H9 (cell line): ENCODE results near the gene RBPJ. TPM values are rescaled to one million over a fixed set of nuclear protein-coding genes. Genes with fewer than 3 reads are reported as not detected.

Source experiments
- DNase-seq: peaks from one replicate; pipeline ENCODE4 v3.0.0-alpha.2; 2017
- H2AFZ ChIP-seq: one replicate; pipeline ENCODE4 v1.6.1; 2013; ENCODE audit warnings: mild to moderate bottlenecking, low read length, control low read depth, moderate library complexity
- H2AK5ac ChIP-seq: 2 replicates; pipeline ENCODE4 v1.6.1; 2013; ENCODE audit warnings: low read length, control low read depth, mixed read lengths; ENCODE audit not compliant: insufficient read length
- H2BK120ac ChIP-seq: one replicate; pipeline ENCODE4 v1.6.1; 2013; ENCODE audit warnings: low read depth, mild to moderate bottlenecking, low read length, control low read depth, inconsistent platforms; ENCODE audit not compliant: poor library complexity, severe bottlenecking
- H2BK12ac ChIP-seq: 2 replicates; pipeline ENCODE4 v1.6.1; 2013; ENCODE audit warnings: low read length, control low read depth, mixed read lengths, low read depth; ENCODE audit not compliant: insufficient read length
- H2BK15ac ChIP-seq: 2 replicates; pipeline ENCODE4 v1.6.1; 2013; ENCODE audit warnings: low read depth, low read length, control low read depth
- H2BK20ac ChIP-seq: one replicate; pipeline ENCODE4 v1.6.1; 2013; ENCODE audit warnings: low read depth, mild to moderate bottlenecking, low read length, control low read depth, inconsistent platforms; ENCODE audit not compliant: poor library complexity, severe bottlenecking
- H2BK5ac ChIP-seq: 2 replicates; pipeline ENCODE4 v1.6.1; 2013; ENCODE audit warnings: low read length, control low read depth, mixed read lengths; ENCODE audit not compliant: insufficient read length
- H3K14ac ChIP-seq: 2 replicates; pipeline ENCODE4 v1.6.1; 2013; ENCODE audit warnings: low read length, control low read depth; ENCODE audit not compliant: insufficient read depth
- H3K18ac ChIP-seq: 2 replicates; pipeline ENCODE4 v1.6.1; 2013; ENCODE audit warnings: low read depth, mild to moderate bottlenecking, mixed read lengths, low read length, control low read depth; ENCODE audit not compliant: insufficient read length
- H3K23ac ChIP-seq: 2 replicates; pipeline ENCODE4 v1.6.1; 2013; ENCODE audit warnings: low read length, control low read depth, mixed read lengths, low read depth; ENCODE audit not compliant: insufficient read length
- H3K23me2 ChIP-seq: 2 replicates; pipeline ENCODE4 v1.6.1; 2013; ENCODE audit warnings: low read depth, mild to moderate bottlenecking, mixed read lengths, low read length, control low read depth; ENCODE audit not compliant: insufficient read length, poor library complexity, severe bottlenecking
- H3K27ac ChIP-seq: 2 replicates; pipeline ENCODE4 v1.5.1; 2013; ENCODE audit warnings: low read length, control low read depth, mixed read lengths, low read depth; ENCODE audit not compliant: insufficient read length
- H3K27me3 ChIP-seq: 2 replicates; pipeline ENCODE4 v1.6.1; 2013; ENCODE audit warnings: low read length, control low read depth, inconsistent platforms; ENCODE audit not compliant: insufficient read depth
- H3K4ac ChIP-seq: 2 replicates; pipeline ENCODE4 v1.6.1; 2013; ENCODE audit warnings: low read depth, mild to moderate bottlenecking, control low read depth, inconsistent platforms, low read length, moderate library complexity
- H3K4me1 ChIP-seq: 2 replicates; pipeline ENCODE4 v1.6.1; 2013; ENCODE audit warnings: low read length, control low read depth, inconsistent platforms; ENCODE audit not compliant: insufficient read depth
- H3K4me2 ChIP-seq: 2 replicates; pipeline ENCODE4 v1.6.1; 2013; ENCODE audit warnings: low read length, control low read depth, mixed read lengths; ENCODE audit not compliant: insufficient read length, insufficient read depth
- H3K56ac ChIP-seq: 2 replicates; pipeline ENCODE4 v1.6.1; 2013; ENCODE audit warnings: low read depth, mild to moderate bottlenecking, mixed read lengths, low read length, control low read depth; ENCODE audit not compliant: insufficient read length
- H3K79me1 ChIP-seq: 2 replicates; pipeline ENCODE4 v1.6.1; 2013; ENCODE audit warnings: low read depth, mild to moderate bottlenecking, moderate library complexity, low read length, control low read depth, inconsistent platforms; ENCODE audit not compliant: insufficient read depth, poor library complexity, severe bottlenecking
- H3K79me2 ChIP-seq: 2 replicates; pipeline ENCODE4 v1.6.1; 2013; ENCODE audit warnings: low read length, control low read depth, inconsistent platforms; ENCODE audit not compliant: insufficient read depth
- H3K9ac ChIP-seq: 2 replicates; pipeline ENCODE4 v1.6.1; 2013; ENCODE audit warnings: low read length, control low read depth, mixed read lengths; ENCODE audit not compliant: insufficient read length; ENCODE audit errors: extremely low read depth
- H3K9me3 ChIP-seq: one replicate; pipeline ENCODE4 v1.6.1; 2013; ENCODE audit warnings: low read depth, low read length, inconsistent platforms; ENCODE audit not compliant: control insufficient read depth
- H3T11ph ChIP-seq: one replicate; pipeline ENCODE4 v1.6.1; 2013; ENCODE audit warnings: mild to moderate bottlenecking, low read length, control low read depth, inconsistent platforms
- H4K20me1 ChIP-seq: one replicate; pipeline ENCODE4 v1.6.1; 2013; ENCODE audit not compliant: control insufficient read depth, insufficient read length, insufficient read depth
- H4K5ac ChIP-seq: 2 replicates; pipeline ENCODE4 v1.6.1; 2013; ENCODE audit warnings: low read depth, mild to moderate bottlenecking, mixed read lengths, low read length, control low read depth; ENCODE audit not compliant: insufficient read length
- H4K8ac ChIP-seq: replicated peaks from 2 replicates; pipeline ENCODE4 v1.6.1; 2013; ENCODE audit warnings: low read length, control low read depth, mixed read lengths, low read depth; ENCODE audit not compliant: insufficient read length
- H4K91ac ChIP-seq: 2 replicates; pipeline ENCODE4 v1.6.1; 2013; ENCODE audit warnings: low read depth, mild to moderate bottlenecking, moderate library complexity, mixed read lengths, low read length, control low read depth; ENCODE audit not compliant: insufficient read length
- H3K27ac Mint-ChIP-seq, 3 experiments: 2 replicates in 2 of 3; 3 replicates in 1 of 3; pipeline ENCODE4 v1.8.0; 2020 to 2021; ENCODE audit warnings: mixed read lengths in 3 of 3, mild to moderate bottlenecking in 1 of 3, moderate library complexity in 1 of 3
- H3K27me3 Mint-ChIP-seq: 2 replicates; pipeline ENCODE4 v1.8.0; 2021; ENCODE audit warnings: low read depth, mild to moderate bottlenecking, moderate library complexity, mixed read lengths
- H3K36me3 Mint-ChIP-seq, 3 experiments: 2 replicates in 2 of 3; 3 replicates in 1 of 3; pipeline ENCODE4 v1.8.0; 2020 to 2021; ENCODE audit warnings: low read depth in 3 of 3, mixed read lengths in 3 of 3; ENCODE audit not compliant: insufficient read depth in 1 of 3
- H3K4me1 Mint-ChIP-seq, 2 experiments: 2 replicates each; pipeline ENCODE4 v1.8.0; 2020; ENCODE audit warnings: mixed read lengths in 2 of 2
- H3K4me3 Mint-ChIP-seq, 2 experiments: 2 replicates in 1 of 2; 3 replicates in 1 of 2; pipeline ENCODE4 v1.8.0; 2020 to 2021; ENCODE audit warnings: mild to moderate bottlenecking in 2 of 2, mixed read lengths in 2 of 2, moderate library complexity in 1 of 2
- H3K9me3 Mint-ChIP-seq, 2 experiments: 2 replicates in 1 of 2; 3 replicates in 1 of 2; pipeline ENCODE4 v1.8.0; 2020; ENCODE audit warnings: mild to moderate bottlenecking in 2 of 2, mixed read lengths in 2 of 2, moderate library complexity in 1 of 2
- WGBS: extraction: QIAGEN DNeasy Blood & Tissue Kit; methylation state at CpG from one replicate; pipeline ENCODE4 v1.1.7; 2013; ENCODE audit warnings: missing lambda C conversion rate, low lambda C conversion rate, mixed read lengths; ENCODE audit not compliant: insufficient read length; ENCODE audit errors: extremely low coverage; 5-methylcytosine and 5-hydroxymethylcytosine counted together
- total RNA-seq: library from RNA; stranded (reverse); gene quantifications from 2 replicates; pipeline ENCODE4 v1.2.1, GENCODE V29; 2021
- TF ChIP-seq, protein P1 (sequence below): fragments of 200-600 bp; sonication (generic); conservative IDR thresholded peaks from 3 replicates; pipeline ENCODE4 v1.8.0; 2021; ENCODE audit warnings: antibody characterized with exemption, mild to moderate bottlenecking

The RBPJ gene
- total RNA-seq, 1 experiment from 2014 or later: 166 TPM

DNA sequence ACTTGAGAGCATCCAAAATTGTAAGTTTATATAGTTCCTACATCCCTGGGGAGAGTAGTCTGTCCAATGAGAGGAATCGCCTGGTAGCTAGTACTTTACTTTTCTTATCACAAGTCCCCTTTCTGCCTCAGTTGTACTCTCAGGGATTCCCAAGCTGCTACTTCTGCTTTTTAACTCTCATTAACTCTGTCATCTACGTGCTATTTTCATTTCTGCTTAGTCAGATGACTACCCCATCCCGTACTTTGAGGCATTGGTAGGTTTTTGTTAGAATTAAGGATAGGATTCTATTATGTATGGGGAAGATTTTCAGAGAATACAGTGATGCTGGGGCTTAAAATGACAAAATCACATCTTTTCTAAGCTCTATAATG, 24.7 kb downstream of the RBPJ start:
- Mint-ChIP-seq H3K9me3 (no peaks in the 10 kb centered on the region), H3K4me1 (peaks cover 51 to 58% of the 10 kb centered on the region in 2 experiments), H3K27me3 (no peaks in the 10 kb centered on the region), H3K4me3 (no peak overlapping the region), H3K36me3 (no peaks in the 10 kb centered on the region; a peak in 2 of 7 replicates), H3K27ac (peak overlapping the region in 2 of 3 experiments; percentile 35 to 79; a peak in 2 of 7 replicates)
- no peak for DNase-seq
- H3K18ac ChIP-seq: no peak overlapping the region
- no peak overlapping the region for H3K27ac ChIP-seq
- H3K79me2 ChIP-seq: peaks cover 72% of the 10 kb centered on the region; the same call in 1 of the 2 replicates
- no peaks in the 10 kb centered on the region for H3K79me1 ChIP-seq
- peaks cover 4% of the 10 kb centered on the region for H3K4me1 ChIP-seq
- H4K20me1 ChIP-seq: no peaks in the 10 kb centered on the region
- no peak overlapping the region for H3K9ac ChIP-seq
- no peak overlapping the region for H2BK5ac ChIP-seq
- H3K14ac ChIP-seq: no peak overlapping the region
- TF ChIP-seq, protein P1, sequence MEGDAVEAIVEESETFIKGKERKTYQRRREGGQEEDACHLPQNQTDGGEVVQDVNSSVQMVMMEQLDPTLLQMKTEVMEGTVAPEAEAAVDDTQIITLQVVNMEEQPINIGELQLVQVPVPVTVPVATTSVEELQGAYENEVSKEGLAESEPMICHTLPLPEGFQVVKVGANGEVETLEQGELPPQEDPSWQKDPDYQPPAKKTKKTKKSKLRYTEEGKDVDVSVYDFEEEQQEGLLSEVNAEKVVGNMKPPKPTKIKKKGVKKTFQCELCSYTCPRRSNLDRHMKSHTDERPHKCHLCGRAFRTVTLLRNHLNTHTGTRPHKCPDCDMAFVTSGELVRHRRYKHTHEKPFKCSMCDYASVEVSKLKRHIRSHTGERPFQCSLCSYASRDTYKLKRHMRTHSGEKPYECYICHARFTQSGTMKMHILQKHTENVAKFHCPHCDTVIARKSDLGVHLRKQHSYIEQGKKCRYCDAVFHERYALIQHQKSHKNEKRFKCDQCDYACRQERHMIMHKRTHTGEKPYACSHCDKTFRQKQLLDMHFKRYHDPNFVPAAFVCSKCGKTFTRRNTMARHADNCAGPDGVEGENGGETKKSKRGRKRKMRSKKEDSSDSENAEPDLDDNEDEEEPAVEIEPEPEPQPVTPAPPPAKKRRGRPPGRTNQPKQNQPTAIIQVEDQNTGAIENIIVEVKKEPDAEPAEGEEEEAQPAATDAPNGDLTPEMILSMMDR: no peak
- no peak overlapping the region for H2BK120ac ChIP-seq
- no peak overlapping the region for H2BK15ac ChIP-seq
- WGBS: no CpG with 5 or more reads among the region's 3 CpGs
- no peak overlapping the region for H3K4ac ChIP-seq
- no peak overlapping the region for H4K8ac ChIP-seq
- H3K9me3 ChIP-seq: no peaks in the 10 kb centered on the region
- H3T11ph ChIP-seq: no peak overlapping the region
- H4K91ac ChIP-seq: no peak overlapping the region
- no peak overlapping the region for H3K23ac ChIP-seq
- H4K5ac ChIP-seq: no peak overlapping the region
- H3K27me3 ChIP-seq: no peaks in the 10 kb centered on the region
- H3K56ac ChIP-seq: no peak overlapping the region
- no peak overlapping the region for H2BK20ac ChIP-seq
- H2BK12ac ChIP-seq: no peak overlapping the region
- no peak overlapping the region for H2AK5ac ChIP-seq
- no peak overlapping the region for H3K4me2 ChIP-seq
- H2AFZ ChIP-seq: no peak overlapping the region
- no peaks in the 10 kb centered on the region for H3K23me2 ChIP-seq
